HG02973 (cell line): ENCODE data around the gene TRMT2B.
"Not testable (repeated sequence)": the region's sequence is repeated elsewhere in the genome, so short reads cannot be mapped to it uniquely, and the experiment has no call there.

Source experiments
- ATAC-seq: cut with Tn5 transposase; IDR thresholded peaks from one replicate; pipeline ENCODE4 v1.9.1; 2021; ENCODE audit warnings: moderate library complexity; ENCODE audit not compliant: unreplicated experiment

Gene TRMT2B

GRCh38 chrX:101051549-101052302 lies at the start of gene TRMT2B:
TSS of gene TRMT2B (minus strand) at chrX:101052111. CDS start at chrX:101042289, 9,822 bp downstream.
- ATAC-seq: peak; percentile 92

- ATAC-seq: peak; percentile 99
Measured at GRCh38 chrX:101097546-101098453, 45.9 kb upstream of the TRMT2B start, which contains the start of gene CENPI. TSS of gene CENPI (plus strand) at chrX:101098204. CDS start at chrX:101101071, 2,867 bp downstream.

GRCh38 chrX:101091817-101092216 lies 39.9 kb upstream of the TRMT2B start:
- no peak for ATAC-seq

- no peak for ATAC-seq
Measured at GRCh38 chrX:101081231-101081630, 29.3 kb upstream of the TRMT2B start.

- no peak for ATAC-seq
Measured at GRCh38 chrX:101080326-101081124, 28.6 kb upstream of the TRMT2B start.

- ATAC-seq: no peak
Measured at GRCh38 chrX:101079736-101080270, 27.9 kb upstream of the TRMT2B start.

- ATAC-seq: no peak
Measured at GRCh38 chrX:101078716-101079598, 27.0 kb upstream of the TRMT2B start, which contains the start of gene TMEM35A. TSS of gene TMEM35A (plus strand) at chrX:101078879. CDS start at chrX:101079003, 124 bp downstream.

GRCh38 chrX:101071582-101071981 lies 19.7 kb upstream of the TRMT2B start:
- ATAC-seq: no peak

GRCh38 chrX:101062176-101062575 lies 10.3 kb upstream of the TRMT2B start:
- ATAC-seq: no peak

- peak; percentile 95 for ATAC-seq
Measured at GRCh38 chrX:101057093-101057714, 5.3 kb upstream of the TRMT2B start.

GRCh38 chrX:101056551-101056950 lies 4.6 kb upstream of the TRMT2B start:
- not testable (repeated sequence) for ATAC-seq

- peak; percentile 6 for ATAC-seq
Measured at GRCh38 chrX:101051153-101051548, 760 bp downstream of the TRMT2B start.

- ATAC-seq: no peak
Measured at GRCh38 chrX:101040197-101040596, 11.7 kb downstream of the TRMT2B start.

- ATAC-seq: no peak
Measured at GRCh38 chrX:101037231-101037630, 14.7 kb downstream of the TRMT2B start.

- no peak for ATAC-seq
Measured at GRCh38 chrX:101029665-101030064, 22.2 kb downstream of the TRMT2B start.

GRCh38 chrX:101028562-101028961 lies 23.3 kb downstream of the TRMT2B start:
- ATAC-seq: no peak

- ATAC-seq: no peak
Measured at GRCh38 chrX:101025126-101025525, 26.8 kb downstream of the TRMT2B start.

- ATAC-seq: no peak
Measured at GRCh38 chrX:101022020-101022419, 29.9 kb downstream of the TRMT2B start.

- not testable (repeated sequence) for ATAC-seq
Measured at GRCh38 chrX:101012031-101012430, 39.9 kb downstream of the TRMT2B start.
